Measurements from ENCODE around the gene TATDN2. TPM values are rescaled to one million over a fixed set of nuclear protein-coding genes. Genes with fewer than 3 reads are reported as not detected.
A peak's percentile ranks its signal among the peaks of the same experiment; 100 is the strongest.

TATDN2 gene, protein sequence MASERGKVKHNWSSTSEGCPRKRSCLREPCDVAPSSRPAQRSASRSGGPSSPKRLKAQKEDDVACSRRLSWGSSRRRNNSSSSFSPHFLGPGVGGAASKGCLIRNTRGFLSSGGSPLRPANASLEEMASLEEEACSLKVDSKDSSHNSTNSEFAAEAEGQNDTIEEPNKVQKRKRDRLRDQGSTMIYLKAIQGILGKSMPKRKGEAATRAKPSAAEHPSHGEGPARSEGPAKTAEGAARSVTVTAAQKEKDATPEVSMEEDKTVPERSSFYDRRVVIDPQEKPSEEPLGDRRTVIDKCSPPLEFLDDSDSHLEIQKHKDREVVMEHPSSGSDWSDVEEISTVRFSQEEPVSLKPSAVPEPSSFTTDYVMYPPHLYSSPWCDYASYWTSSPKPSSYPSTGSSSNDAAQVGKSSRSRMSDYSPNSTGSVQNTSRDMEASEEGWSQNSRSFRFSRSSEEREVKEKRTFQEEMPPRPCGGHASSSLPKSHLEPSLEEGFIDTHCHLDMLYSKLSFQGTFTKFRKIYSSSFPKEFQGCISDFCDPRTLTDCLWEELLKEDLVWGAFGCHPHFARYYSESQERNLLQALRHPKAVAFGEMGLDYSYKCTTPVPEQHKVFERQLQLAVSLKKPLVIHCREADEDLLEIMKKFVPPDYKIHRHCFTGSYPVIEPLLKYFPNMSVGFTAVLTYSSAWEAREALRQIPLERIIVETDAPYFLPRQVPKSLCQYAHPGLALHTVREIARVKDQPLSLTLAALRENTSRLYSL
- total RNA-seq = 21.6 and 25.5 TPM in 2 replicates

GRCh38 chr3:10248184-10248983 is at the start of gene TATDN2:
TATDN2 (plus strand) TSS chr3:10248459; CDS start chr3:10249201, 742 bp downstream.

GRCh38 chr3:10292505-10293419 is 44.5 kb downstream of the TATDN2 start, which contains the start of gene GHRL:
GHRL (minus strand) TSS chr3:10292947; CDS start chr3:10290180, 2,767 bp downstream.

Small RNA genes within 50 kb of the gene (small RNA-seq; reads per million reads assigned to genes)
- gene MIR378B (5.4 reads per million, percentile 80 among the genes with 10 or more reads in this experiment), gene RF02126 (not detected)

Other genes with a start within 250 kb of the TATDN2 start
- gene FANCD2, start 222.0 kb upstream of the TATDN2 start, total RNA-seq = 3.4 and 4.6 TPM in 2 replicates
- gene FANCD2OS, start 140.2 kb upstream of the TATDN2 start, total RNA-seq = not detected in 2 replicates
- gene BRK1, start 132.8 kb upstream of the TATDN2 start, total RNA-seq = 73.0 and 83.7 TPM in 2 replicates
- gene VHL, start 106.7 kb upstream of the TATDN2 start, total RNA-seq = 33.5 and 41.9 TPM in 2 replicates
- gene IRAK2, start 83.5 kb upstream of the TATDN2 start, total RNA-seq = 5.0 and 5.6 TPM in 2 replicates
- 0.32 and 0.36 TPM in 2 replicates for gene GHRL, start 44.5 kb downstream of the TATDN2 start, total RNA-seq
- 264 and 268 TPM in 2 replicates for gene SEC13, start 72.7 kb downstream of the TATDN2 start, total RNA-seq